Body of pancreas (tissue), 4 donors: ENCODE measurements around the gene NTRK2.

ENCODE experiments used
- CTCF ChIP-seq, 7 experiments: fragments of 450-650 bp in 4 of 7; fragments of 200-600 bp in 3 of 7; sonication (generic) in 3 of 7; IDR thresholded peaks; one replicate each; pipeline ENCODE4 v1.5.1; 2016 to 2019; ENCODE audit warnings: antibody characterized with exemption in 7 of 7
- POLR2A ChIP-seq, 3 donors: fragments of 450-650 bp; IDR thresholded peaks; one replicate each; pipeline ENCODE4 v1.6.1; 2016; ENCODE audit warnings: antibody characterized with exemption in 3 of 3, mild to moderate bottlenecking in 2 of 3

DNA sequence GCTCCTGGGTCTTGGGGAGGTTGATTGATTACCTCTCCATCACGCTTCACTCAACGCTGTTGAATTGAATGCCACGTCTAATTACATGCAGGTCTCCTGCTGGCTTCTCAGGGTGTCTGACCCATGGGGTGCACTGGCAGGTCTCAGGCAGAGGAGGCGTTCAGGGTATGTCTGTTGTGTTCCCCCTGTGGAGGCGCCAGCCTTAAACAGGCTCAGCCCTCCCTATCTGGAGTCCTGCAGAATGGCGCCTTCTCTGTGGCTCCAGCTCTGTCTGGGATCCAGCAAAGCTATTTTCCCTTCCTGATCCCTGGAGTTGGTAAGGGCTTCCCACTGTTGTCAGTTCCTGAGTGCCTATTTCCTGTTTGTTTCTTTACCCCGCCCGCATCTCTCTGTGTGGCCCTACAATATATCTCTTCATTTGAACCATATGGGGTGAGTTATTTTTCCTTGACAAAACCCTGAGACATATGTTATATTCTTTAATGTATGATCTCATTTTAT is 150.0 kb downstream of the NTRK2 start:
- TF ChIP-seq CTCF (IDR thresholded peaks at IDR 0.05) (no peak), POLR2A (IDR thresholded peaks at IDR 0.05) (no peak)
